ENCODE data around the gene DMD. TPM values are rescaled to one million over a fixed set of nuclear protein-coding genes. Genes with fewer than 3 reads are reported as not detected.

DMD gene
- total and polyA plus RNA-seq, 2 of the 13 experiments (the other 11 are each of a cell fraction or from before 2014, with no cell fraction given), result 17.6 to 25.9 TPM

DNA sequence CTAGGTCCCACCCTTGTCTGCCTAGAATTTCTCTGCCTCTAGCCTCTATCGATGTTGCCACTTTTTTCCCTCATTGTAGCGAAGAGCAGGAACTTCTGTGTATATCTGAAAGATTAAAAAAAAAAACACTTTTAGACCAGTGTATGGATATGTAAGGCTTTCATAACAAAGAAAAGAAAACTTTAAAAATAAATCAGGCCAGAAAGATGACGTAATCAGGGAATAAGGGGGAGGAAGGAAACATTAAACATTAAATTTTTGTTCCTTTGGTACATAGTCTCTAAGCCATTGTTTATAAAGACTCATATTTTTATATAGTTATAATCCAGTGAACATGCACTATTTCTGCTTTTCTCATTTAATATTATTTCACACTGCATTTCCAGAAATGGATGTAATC is 2113.3 kb downstream of the DMD start:
- Histone ChIP-seq H3K4me1 (ENCODE audit: insufficient read depth, low read length) (no peaks in the 10 kb centered on the region), H3K4me2 (ENCODE audit: low read depth, low read length) (no peak overlapping the region), H4K20me1 (ENCODE audit: insufficient read depth, low read length) (no peaks in the 10 kb centered on the region), H3K9me3 (ENCODE audit: low read length) (no peaks in the 10 kb centered on the region), H2AFZ (ENCODE audit: low read length) (no peak overlapping the region), H3K79me2 (ENCODE audit: insufficient read depth, low read length) (no peaks in the 10 kb centered on the region), H3K27ac (ENCODE audit: extremely low read length, insufficient read depth, low read length) (no peak overlapping the region), H3K27me3 (ENCODE audit: control insufficient read depth in 1 of 2, insufficient read depth in 2 of 2, low read length in 2 of 2) (no peaks in the 10 kb centered on the region), H3K9ac (ENCODE audit: insufficient read depth, low read depth, low read length) (no peak overlapping the region), H3K36me3 (replicated peaks in 1 of 2; ENCODE audit: control insufficient read depth in 1 of 2, insufficient read depth in 2 of 2, low read length in 2 of 2) (no peaks in the 10 kb centered on the region), H3K4me3 (replicated peaks in 1 of 3; ENCODE audit: insufficient read depth in 1 of 3, low read depth in 2 of 3, low read length in 3 of 3) (no peak overlapping the region)
- ATAC-seq, result no peak
- TF ChIP-seq ATF7 (IDR thresholded peaks at IDR 0.05) (peak; percentile 88), ATF7 (CRISPR knock-in tag; IDR thresholded peaks at IDR 0.05) (no peak), BRD4 (CRISPR knock-in tag; IDR thresholded peaks at IDR 0.05) (no peak), HNRNPH1 (optimal IDR thresholded peaks at IDR 0.05; ENCODE audit: low read depth, low read length) (no peak), ZBTB43 (CRISPR knock-in tag; conservative IDR thresholded peaks at IDR 0.05) (no peak)
- in situ Hi-C loops (cut with HindIII; ENCODE audit: extremely low pct_ligation_motif_present, low pct_unique_long_range_greater_than_20kb), result no loop called here
- no peak for DNase-seq (ENCODE audit: low spot score)
- FAIRE-seq, result no peak
- intact Hi-C loops (cut with micrococcal nuclease; ENCODE audit: unreplicated experiment), result no loop called here
- ChIA-PET CTCF (ENCODE audit: low intra/inter-chr PET ratio, low total read pairs) (no interaction called here), POLR2A (no interaction called here)
- no TSS peak for BruUV-seq (replicated peaks)
- 60% methylated on average over 3 of the region's 3 CpGs for WGBS (ENCODE audit: low lambda C conversion rate)

DNA sequence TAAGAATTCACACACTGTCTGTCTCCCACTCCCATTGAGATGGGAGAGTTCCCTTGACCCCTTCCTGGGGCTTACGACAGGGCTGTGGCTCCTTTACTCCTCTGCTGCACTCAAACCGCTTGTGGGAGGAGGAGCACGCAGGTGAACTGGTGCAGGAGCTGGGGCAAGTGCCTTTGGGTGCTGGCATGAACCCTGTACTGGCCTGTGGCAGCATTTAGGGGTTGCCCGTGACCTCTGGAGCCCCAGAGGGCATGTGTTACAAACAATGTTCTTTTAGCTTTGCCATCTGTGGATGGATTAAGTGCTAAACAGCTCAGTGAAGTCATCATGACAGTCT is 2117.7 kb downstream of the DMD start:
- CTCF ChIA-PET (ENCODE audit: low intra/inter-chr PET ratio, low total read pairs), result no interaction called here
- WGBS (ENCODE audit: low lambda C conversion rate), result no CpG with 5 or more reads among the region's 4 CpGs
- FAIRE-seq, result no peak
- TF ChIP-seq, protein P1, sequence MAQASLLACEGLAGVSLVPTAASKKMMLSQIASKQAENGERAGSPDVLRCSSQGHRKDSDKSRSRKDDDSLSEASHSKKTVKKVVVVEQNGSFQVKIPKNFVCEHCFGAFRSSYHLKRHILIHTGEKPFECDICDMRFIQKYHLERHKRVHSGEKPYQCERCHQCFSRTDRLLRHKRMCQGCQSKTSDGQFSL (CRISPR knock-in tag; IDR thresholded peaks at IDR 0.05), result no peak
- TF ChIP-seq NFE2L2 (IDR thresholded peaks at IDR 0.05; ENCODE audit: low read length) (no peak), PCBP2 (optimal IDR thresholded peaks at IDR 0.05; ENCODE audit: low read depth, low read length, poor library complexity, severe bottlenecking) (no peak), SMAD9 (CRISPR knock-in tag; IDR thresholded peaks at IDR 0.05) (no peak), JUNB (CRISPR knock-in tag; IDR thresholded peaks at IDR 0.05; ENCODE audit: borderline replicate concordance) (no peak), ZNF33A (CRISPR knock-in tag; IDR thresholded peaks at IDR 0.05; ENCODE audit: borderline replicate concordance) (no peak), ISX (CRISPR knock-in tag; conservative IDR thresholded peaks at IDR 0.05) (no peak), IKZF1 (IDR thresholded peaks at IDR 0.05) (no peak), MTF2 (CRISPR knock-in tag; IDR thresholded peaks at IDR 0.05; ENCODE audit: borderline replicate concordance) (no peak), SATB2 (CRISPR knock-in tag; IDR thresholded peaks at IDR 0.05) (no peak), REL (CRISPR knock-in tag; conservative IDR thresholded peaks at IDR 0.05) (no peak), RELA (CRISPR knock-in tag; IDR thresholded peaks at IDR 0.05) (no peak)
- TF ChIP-seq, protein P2, sequence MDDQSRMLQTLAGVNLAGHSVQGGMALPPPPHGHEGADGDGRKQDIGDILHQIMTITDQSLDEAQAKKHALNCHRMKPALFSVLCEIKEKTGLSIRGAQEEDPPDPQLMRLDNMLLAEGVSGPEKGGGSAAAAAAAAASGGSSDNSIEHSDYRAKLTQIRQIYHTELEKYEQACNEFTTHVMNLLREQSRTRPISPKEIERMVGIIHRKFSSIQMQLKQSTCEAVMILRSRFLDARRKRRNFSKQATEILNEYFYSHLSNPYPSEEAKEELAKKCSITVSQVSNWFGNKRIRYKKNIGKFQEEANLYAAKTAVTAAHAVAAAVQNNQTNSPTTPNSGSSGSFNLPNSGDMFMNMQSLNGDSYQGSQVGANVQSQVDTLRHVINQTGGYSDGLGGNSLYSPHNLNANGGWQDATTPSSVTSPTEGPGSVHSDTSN (CRISPR knock-in tag; IDR thresholded peaks at IDR 0.05; ENCODE audit: borderline replicate concordance), result no peak

More for the DNA sequence above, 2117.7 kb downstream of the DMD start:
- H4K20me1 ChIP-seq (ENCODE audit: insufficient read depth, low read length), result no peaks in the 10 kb centered on the region
- POLR2A ChIA-PET, result no interaction called here
- no peak overlapping the region for H3K9ac ChIP-seq (ENCODE audit: insufficient read depth, low read depth, low read length)
- no peaks in the 10 kb centered on the region for H3K27me3 ChIP-seq (ENCODE audit: control insufficient read depth in 1 of 2, insufficient read depth in 2 of 2, low read length in 2 of 2)
- no TSS peak for BruUV-seq (replicated peaks)
- H3K79me2 ChIP-seq (ENCODE audit: insufficient read depth, low read length), result no peaks in the 10 kb centered on the region
- DNase-seq (ENCODE audit: low spot score) (no peak), ATAC-seq (no peak)
- no peak overlapping the region for H3K4me2 ChIP-seq (ENCODE audit: low read depth, low read length)
- no peaks in the 10 kb centered on the region for H3K36me3 ChIP-seq (replicated peaks in 1 of 2; ENCODE audit: control insufficient read depth in 1 of 2, insufficient read depth in 2 of 2, low read length in 2 of 2)
- intact Hi-C loops (cut with micrococcal nuclease; ENCODE audit: unreplicated experiment), result no loop called here
- H2AFZ ChIP-seq (ENCODE audit: low read length), result no peak overlapping the region
- H3K27ac ChIP-seq (ENCODE audit: extremely low read length, insufficient read depth, low read length), result no peak overlapping the region
- in situ Hi-C loops (cut with HindIII; ENCODE audit: extremely low pct_ligation_motif_present, low pct_unique_long_range_greater_than_20kb), result no loop called here
- no peaks in the 10 kb centered on the region for H3K4me1 ChIP-seq (ENCODE audit: insufficient read depth, low read length)
- no peaks in the 10 kb centered on the region for H3K9me3 ChIP-seq (ENCODE audit: low read length)
- H3K4me3 ChIP-seq (replicated peaks in 1 of 3; ENCODE audit: insufficient read depth in 1 of 3, low read depth in 2 of 3, low read length in 3 of 3), result no peak overlapping the region

All from HepG2 (cell line).